Muscle of back (tissue), 11 donors: ENCODE data around the gene RIT2. TPM values are rescaled to one million over a fixed set of nuclear protein-coding genes. Genes with fewer than 3 reads are reported as not detected.
A peak's percentile ranks its signal among the peaks of the same experiment; 100 is the strongest.
"Not testable (repeated sequence)": the region's sequence is repeated elsewhere in the genome, so short reads cannot be mapped to it uniquely, and the experiment has no call there.

Source experiments
- DNase-seq, 3 donors: peaks; one replicate each; pipeline versions ENCODE4 v3.0.0 to v3.0.0-alpha.2; 2013
- polyA plus RNA-seq, 10 donors: library from polyadenylated mRNA; unstranded; fragments of 120-200 nt; gene quantifications; one replicate each; pipeline ENCODE4 v1.2.1, GENCODE V29; 2013; ENCODE audit not compliant: insufficient read length in 10 of 10

RIT2 gene
- polyA plus RNA-seq, 10 donors, result not detected

DNA sequence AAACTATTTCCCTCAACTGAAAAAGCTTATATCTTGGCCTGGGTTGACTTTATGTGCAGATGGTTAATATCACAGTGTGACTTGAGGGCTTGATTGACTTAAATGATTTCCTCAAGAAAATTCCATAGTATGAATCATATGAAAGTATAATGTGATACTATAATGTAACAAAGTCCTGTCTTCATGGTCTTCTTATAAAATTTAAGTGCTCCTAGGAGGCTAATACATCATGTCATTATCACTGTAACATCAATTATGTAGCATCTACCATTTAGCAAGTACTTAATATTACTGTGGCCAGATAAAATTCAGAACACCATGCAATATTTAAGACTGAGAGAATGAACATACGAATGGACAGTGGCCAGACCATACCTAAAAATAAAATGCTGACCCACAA, 276.1 kb downstream of the RIT2 start:
- DNase-seq, result peak in 1 of 3 donors; percentile 11

- peak in 2 of 3 donors; percentile 1 to 26 for DNase-seq
Observed at GRCh38 chr18:42838546-42839145, 276.8 kb downstream of the RIT2 start.

DNA sequence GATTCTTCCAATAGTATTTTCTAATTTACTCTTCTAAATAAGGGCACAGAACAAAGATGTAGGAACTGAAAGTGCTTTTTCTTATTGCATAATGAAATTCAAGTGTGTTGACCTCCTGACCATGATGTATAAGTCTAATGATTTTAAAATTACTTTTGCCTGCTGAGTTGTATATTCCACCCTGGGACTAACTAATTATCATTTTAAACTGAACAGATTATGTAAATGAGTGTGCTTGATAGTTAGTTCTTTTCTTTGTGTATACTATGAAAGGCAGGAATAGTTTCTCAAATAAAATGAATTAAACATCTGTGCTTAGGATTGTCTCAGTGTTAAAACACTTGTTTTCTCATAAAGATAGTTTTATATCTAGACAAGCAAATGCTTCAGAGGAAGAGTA, 284.5 kb downstream of the RIT2 start:
- DNase-seq, result no peak

DNA sequence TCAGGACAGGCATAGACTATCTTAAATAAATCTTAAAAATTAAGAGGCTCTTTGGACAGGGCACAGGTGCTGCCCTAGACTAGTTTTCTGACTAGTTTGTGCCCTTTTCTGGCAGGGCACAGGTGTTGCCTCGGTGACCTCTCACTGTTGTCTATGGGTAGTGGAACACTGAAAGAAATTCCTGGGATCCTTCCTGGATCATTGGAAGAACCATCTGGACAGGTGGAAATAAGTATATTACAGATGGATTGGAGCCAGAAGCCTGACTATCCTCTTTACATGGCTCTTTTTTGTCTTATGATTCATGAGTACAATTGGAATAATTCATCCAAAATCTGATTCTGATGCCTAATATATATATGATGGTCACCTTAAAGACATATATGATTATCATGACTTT, 286.6 kb downstream of the RIT2 start:
- DNase-seq, result no peak

DNA sequence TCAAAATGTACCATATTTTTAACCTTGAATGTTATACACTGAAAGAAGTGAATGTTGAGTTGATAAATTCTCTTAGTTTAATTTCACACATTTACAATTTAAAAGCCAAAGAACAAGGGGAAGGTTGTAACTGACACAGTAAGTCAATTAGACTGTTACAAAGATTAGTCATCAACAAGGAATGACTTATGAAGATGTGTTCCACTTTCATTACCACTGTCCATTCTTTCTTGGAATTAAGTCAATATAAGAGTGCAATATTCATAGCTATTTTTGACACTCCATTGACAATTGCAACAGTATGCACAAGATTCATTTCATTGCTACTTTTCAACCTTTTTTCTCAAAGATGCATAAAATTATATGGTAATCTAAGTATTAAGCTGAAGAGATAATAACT, 291.3 kb downstream of the RIT2 start:
- DNase-seq, result no peak

- DNase-seq, result no peak
Observed at GRCh38 chr18:42822711-42823110, 292.8 kb downstream of the RIT2 start.

DNA sequence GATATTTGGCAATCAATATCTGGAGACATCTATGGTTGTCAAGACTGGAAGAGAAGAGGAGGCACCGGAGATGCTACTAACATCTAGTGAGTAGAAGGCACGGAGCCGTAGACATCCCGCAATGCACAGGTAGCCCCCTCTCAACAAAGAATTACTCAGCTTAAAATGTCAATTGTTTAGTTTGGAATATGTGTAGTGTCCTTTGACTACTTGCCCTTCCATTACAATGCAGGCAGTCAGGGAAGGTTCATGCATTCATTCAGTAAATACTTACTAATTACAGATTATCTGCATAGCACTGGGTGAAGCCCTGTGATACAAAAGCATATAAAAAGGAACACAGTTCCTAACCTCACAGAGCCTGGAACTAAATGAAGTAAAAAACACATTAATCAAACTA, 294.0 kb downstream of the RIT2 start:
- DNase-seq, result no peak

- no peak for DNase-seq
Observed at GRCh38 chr18:42814618-42815017, 300.9 kb downstream of the RIT2 start.

DNA sequence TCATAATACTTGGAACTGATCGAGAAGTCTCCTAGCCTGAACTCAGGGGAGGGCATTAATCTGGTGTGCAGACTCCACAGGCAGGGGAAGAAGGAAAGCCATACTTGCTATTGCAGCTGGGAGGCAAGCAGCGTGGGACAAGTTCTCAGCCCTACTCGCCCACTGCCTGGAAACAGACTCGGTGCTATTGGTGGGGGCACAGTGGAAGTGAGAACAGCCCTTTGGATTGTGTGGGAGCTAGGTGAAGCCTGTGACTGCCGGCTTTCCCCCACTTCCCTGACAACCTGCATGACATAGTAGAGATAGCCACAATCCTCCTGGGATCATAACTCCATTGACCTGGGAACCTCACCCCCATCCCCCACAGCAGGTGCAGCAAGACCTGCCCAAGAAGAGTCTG, 301.3 kb downstream of the RIT2 start:
- no peak for DNase-seq

- DNase-seq, result no peak
Observed at GRCh38 chr18:42813570-42813969, 301.9 kb downstream of the RIT2 start.

GRCh38 chr18:42807887-42808286, 307.6 kb downstream of the RIT2 start:
- DNase-seq, result no peak

DNA sequence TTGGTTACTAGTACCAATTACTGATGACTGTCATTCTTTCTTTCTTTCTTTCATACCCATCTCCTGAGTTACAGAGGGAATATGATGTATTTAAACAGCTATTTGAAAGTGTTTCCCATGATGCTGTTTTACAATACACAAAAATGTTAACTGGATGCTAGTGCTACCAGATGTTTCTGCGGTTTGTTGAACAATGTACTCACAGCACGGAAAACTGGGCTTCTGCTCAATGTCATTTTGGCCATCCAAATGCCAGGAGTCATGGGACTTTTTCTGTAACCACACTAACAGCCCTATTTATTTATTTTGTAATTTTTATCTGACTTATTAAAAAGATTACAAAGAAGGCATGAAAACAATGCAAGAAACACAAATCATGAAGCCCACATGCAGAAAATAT, 313.8 kb downstream of the RIT2 start:
- DNase-seq, result peak in 2 of 3 donors; percentile 3 to 8

GRCh38 chr18:42798606-42799170, 316.8 kb downstream of the RIT2 start:
- DNase-seq, result no peak

DNA sequence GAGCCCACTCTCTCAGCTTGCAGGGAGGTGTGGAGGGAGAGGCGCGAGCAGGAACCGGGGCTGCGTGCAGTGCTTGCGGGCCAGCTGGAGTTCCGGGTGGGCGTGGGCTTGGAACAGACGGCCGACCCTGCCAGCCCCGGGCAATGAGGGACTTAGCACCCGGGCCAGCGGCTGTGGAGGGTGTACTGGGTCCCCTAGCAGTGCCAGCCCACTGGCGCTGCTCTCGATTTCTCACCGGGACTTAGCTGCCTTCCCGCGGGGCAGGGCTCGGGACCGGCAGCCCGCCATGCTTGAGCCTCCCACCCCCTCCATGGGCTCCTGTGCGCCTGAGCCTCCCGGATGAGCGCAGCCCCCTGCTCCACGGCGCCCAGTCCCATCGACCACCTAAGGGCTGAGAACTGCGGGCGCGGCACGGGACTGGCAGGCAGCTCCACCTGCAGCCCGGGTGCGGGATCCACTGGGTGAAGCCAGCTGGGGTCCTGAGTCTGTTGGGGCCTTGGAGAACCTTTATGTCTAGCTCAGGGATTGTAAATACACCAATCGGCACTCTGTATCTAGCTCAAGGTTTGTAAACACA, 320.2 kb downstream of the RIT2 start:
- not testable (repeated sequence) for DNase-seq

- no peak for DNase-seq
Observed at GRCh38 chr18:42792731-42793130, 322.8 kb downstream of the RIT2 start.

GRCh38 chr18:42784632-42785031, 330.9 kb downstream of the RIT2 start:
- DNase-seq, result no peak

GRCh38 chr18:42782929-42783328, 332.6 kb downstream of the RIT2 start:
- no peak for DNase-seq

DNA sequence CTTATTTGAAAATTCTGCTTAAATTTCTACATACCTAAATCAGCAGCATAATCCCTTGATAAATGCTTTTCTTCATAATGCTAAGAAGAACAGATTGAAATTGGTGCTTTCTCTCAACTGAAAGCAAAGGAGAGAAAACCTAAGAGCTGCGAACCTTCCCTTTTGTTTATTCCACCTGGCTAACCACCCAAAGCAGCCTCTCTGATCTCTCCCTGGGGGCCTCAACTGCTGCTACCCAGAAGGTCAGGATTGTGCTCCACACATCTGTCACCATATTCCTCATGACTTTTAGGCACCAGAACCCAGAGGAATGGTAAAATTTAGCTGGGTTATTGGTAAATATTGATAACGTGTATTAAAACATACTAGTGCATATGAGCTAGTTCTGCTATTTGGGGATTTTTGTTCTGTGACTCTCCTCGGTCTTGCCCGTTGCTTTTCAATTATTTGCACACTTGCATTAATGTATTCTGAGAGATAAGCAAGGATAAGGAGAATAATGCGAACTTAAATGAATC, 334.1 kb downstream of the RIT2 start:
- no peak for DNase-seq

DNA sequence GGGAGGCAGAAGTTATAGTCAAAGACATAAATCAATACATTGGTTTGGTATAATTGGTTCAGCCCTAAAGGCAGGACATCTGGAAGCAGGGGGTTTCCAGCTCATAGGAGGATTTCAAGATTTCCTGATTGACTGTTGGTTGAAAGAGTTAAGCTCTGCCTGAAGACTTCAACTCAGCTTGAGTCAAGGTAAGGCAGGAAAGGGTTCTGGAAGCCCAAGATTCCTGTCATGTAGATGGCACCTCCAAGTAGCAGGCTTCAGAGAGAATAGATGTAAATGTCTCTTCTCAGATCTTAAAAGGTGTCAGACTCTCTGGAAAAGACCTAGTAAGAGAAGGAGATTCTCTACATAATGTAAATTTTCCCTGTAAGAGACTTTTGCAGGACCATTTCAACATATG, 335.3 kb downstream of the RIT2 start:
- DNase-seq, result no peak

DNA sequence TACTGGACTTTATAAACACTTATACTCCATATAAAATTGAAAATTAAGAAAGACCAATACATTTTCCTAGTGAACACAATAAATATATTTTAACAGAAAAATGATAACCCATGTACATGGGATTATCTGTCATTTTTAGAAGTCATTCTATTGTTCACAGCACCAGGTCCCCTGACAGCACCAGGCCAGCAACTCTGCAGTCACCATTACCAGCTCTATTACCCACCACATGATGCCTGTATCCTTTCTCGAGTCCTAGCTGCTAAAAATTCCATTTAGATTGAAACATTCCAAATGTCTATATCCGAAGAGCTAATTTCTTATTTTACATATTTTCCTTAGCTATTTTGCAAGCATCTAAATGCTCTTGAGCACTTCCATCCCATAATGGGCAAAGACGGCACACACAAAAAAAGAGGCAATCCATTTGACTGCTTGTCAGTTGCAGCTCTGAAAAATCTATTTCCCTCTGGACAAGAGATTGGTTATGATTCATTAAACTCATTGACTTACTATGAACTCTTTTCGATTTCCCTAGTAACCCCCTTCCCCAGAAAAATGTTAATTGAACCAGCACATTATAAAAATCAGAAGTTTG, 336.9 kb downstream of the RIT2 start:
- DNase-seq, result no peak

DNA sequence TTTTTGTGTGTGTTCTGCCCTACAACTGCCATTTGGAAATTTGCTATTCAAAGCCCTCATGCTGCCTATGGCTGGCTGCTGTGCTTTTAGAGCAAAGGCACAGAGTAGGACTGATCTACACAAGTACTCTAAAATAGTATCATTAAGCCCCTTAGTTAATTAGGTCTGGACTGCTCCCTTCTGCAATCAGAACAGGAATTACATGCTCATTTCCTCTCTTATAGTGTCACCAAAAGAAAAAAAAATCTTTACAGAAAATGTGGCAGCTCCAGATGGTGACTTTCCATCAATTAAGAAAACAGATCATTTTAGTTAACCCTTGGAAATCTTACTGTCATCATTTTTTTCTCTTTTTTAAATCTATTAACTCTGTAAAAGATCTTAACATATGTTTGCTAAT, 337.5 kb downstream of the RIT2 start:
- no peak for DNase-seq

DNA sequence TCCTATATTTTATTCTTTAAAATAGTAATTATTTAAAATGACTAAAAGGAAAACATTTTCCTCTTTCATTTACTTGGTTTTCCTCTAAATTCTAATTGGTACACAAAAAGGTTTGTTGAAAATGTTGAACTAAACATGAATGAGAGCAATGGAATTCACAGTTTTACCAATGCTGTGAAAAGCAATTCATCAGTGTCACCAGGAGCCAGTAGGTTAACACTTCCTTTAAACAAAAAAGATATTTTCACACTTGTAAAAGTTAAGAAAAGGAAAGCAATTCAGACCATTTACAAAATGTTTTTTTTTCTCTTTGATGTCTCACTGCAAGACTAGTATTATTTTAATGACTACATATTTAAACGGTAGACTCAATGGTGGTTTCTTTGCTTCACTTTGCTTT, 341.6 kb downstream of the RIT2 start:
- no peak for DNase-seq

DNA sequence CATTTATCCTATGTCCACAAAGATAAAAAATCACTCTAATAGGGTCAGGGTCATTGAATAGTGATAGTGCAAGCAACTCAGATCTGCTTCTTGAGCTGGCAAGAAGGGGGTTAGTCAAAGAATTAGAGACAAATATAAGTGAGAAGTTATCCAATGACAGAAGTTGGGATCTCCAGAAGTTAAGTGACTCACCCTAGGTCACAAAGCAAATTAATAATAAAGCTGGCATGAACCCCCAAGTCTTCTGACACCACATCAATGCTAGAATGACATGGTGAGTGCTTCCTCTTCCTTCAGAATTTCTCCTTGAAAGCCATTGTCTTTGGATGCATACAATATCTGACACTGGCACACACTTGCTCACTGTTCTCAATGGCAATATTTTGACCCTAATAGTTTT, 343.5 kb downstream of the RIT2 start:
- no peak for DNase-seq
